Measurements from ENCODE around the gene SELENOV.

SELENOV gene

DNA sequence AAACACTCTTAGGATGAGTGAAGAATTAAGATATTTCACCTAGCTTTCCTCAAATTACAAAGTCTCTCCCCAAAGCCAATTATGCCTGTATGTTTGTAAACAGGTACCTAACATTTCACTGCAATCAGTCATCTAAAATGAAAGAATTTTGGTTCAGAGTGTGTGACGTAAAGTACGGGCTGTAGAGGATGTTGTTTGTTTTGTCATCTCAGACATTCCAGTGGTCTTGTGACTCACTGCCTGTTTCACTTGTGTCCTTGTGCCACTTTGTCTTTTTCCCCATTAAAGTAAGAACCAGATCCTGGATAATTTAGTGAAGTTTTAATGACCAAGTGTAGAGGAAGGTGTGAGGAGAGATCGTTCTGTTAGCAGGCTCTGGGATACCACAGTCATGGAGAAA, 53.7 kb downstream of the SELENOV start:
- DNase-seq: peak; percentile 34

Measured in inflammatory macrophage treated with lipopolysaccharide for 4 hours (primary cell).